BJ (cell line): Measurements from ENCODE around the gene KEL. TPM values are rescaled to one million over a fixed set of nuclear protein-coding genes. Genes with fewer than 3 reads are reported as not detected.

Source experiments
- CTCF ChIA-PET: fragments of 350-600 bp; formaldehyde crosslinking; extraction: SDS; loops from one replicate; lab custom pipeline; 2021; ENCODE audit warnings: antibody characterized with exemption, inconsistent platforms; lab: Yijun Ruan, JAX
- POLR2A ChIA-PET: fragments of 300-600 bp; sonication (Branson Sonifier 250); formaldehyde crosslinking; extraction: SDS; loops from one replicate; lab custom pipeline; 2021; ENCODE audit warnings: antibody characterized with exemption; lab: Charles Lee
- DNase-seq: peaks from one replicate; pipeline ENCODE4 v3.0.0-alpha.2; 2011; ENCODE audit warnings: low read depth
- H3K27me3 ChIP-seq: 2 replicates; pipeline ENCODE4 v1.6.0; 2011; ENCODE audit warnings: low read length; ENCODE audit not compliant: control insufficient read depth, insufficient read depth
- H3K36me3 ChIP-seq: 2 replicates; pipeline ENCODE4 v1.5.1; 2011; ENCODE audit warnings: low read length; ENCODE audit not compliant: control insufficient read depth, insufficient read depth
- H3K4me3 ChIP-seq: 2 replicates; pipeline ENCODE4 v1.5.1; 2011; ENCODE audit warnings: low read depth, mild to moderate bottlenecking, control low read depth, low read length
- polyA plus RNA-seq: library from polyadenylated mRNA; depleted of rRNA; stranded (reverse); fragments of >200 nt; gene quantifications from 2 replicates; pipeline ENCODE4 v1.2.3, GENCODE V29; 2011
- TF ChIP-seq, protein P1 (sequence below): IDR thresholded peaks from 2 replicates; pipeline ENCODE4 v1.5.1; 2011; ENCODE audit warnings: low read depth, mild to moderate bottlenecking, control low read depth, inconsistent platforms, low read length, moderate library complexity; ENCODE audit not compliant: insufficient read depth

The KEL gene
- polyA plus RNA-seq, 1 experiment: 0.31 TPM

DNA sequence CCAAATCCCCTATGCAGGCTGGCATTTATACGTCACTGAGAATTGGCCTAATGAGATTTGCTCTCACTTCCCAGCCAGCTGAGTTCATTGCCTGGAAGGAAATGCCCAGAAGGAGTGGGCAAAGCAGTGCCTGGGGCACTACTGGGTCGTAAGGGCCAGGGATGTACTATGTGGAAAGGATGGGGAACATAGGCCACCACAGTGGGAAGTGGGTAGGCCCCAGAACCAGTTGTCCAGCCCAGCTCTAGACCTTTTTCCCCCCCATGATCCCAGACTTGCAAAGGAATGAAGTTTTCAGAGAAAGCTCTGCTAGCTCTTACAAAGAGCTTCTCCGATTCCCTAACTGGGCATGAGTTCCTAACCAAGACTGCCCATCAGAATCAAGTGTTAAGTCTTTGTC is 42.5 kb downstream of the KEL start:
- Histone ChIP-seq H3K27me3 (no peaks in the 10 kb centered on the region), H3K36me3 (no peaks in the 10 kb centered on the region), H3K4me3 (no peak overlapping the region)
- TF ChIP-seq, protein P1, sequence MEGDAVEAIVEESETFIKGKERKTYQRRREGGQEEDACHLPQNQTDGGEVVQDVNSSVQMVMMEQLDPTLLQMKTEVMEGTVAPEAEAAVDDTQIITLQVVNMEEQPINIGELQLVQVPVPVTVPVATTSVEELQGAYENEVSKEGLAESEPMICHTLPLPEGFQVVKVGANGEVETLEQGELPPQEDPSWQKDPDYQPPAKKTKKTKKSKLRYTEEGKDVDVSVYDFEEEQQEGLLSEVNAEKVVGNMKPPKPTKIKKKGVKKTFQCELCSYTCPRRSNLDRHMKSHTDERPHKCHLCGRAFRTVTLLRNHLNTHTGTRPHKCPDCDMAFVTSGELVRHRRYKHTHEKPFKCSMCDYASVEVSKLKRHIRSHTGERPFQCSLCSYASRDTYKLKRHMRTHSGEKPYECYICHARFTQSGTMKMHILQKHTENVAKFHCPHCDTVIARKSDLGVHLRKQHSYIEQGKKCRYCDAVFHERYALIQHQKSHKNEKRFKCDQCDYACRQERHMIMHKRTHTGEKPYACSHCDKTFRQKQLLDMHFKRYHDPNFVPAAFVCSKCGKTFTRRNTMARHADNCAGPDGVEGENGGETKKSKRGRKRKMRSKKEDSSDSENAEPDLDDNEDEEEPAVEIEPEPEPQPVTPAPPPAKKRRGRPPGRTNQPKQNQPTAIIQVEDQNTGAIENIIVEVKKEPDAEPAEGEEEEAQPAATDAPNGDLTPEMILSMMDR: no peak
- ChIA-PET POLR2A (no interaction called here), CTCF (interaction anchor here (1.3 kb wide), 1 partner anchor 8 kb away, joined by 3 read pairs; no protein-coding TSS in a partner anchor)
- no peak for DNase-seq

DNA sequence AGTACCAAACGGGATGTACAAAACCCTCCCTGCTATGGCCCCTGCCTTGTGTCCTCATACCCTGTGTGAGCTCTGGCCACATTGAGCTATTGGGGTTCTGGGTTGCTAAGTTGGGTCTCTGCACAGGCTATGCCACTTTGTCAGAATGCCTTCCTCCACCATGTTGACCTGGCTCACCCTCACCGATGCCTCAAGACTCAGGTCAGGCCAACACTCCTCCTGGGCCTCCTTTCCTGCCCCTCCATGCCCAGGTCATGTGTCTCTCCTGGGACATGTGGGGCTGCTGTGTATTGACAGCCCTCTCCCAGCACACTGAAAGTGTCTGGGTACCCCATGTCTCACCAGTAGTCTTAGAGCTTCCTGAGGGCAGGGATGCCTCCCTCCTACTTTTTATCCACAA is 43.3 kb downstream of the KEL start:
- no peaks in the 10 kb centered on the region for H3K27me3 ChIP-seq
- TF ChIP-seq, protein P1: no peak
- CTCF ChIA-PET: interaction anchor here (1.3 kb wide), 1 partner anchor 9 kb away, joined by 3 read pairs; no protein-coding TSS in a partner anchor
- no peaks in the 10 kb centered on the region for H3K36me3 ChIP-seq
- POLR2A ChIA-PET: no interaction called here
- H3K4me3 ChIP-seq: no peak overlapping the region
- no peak for DNase-seq

DNA sequence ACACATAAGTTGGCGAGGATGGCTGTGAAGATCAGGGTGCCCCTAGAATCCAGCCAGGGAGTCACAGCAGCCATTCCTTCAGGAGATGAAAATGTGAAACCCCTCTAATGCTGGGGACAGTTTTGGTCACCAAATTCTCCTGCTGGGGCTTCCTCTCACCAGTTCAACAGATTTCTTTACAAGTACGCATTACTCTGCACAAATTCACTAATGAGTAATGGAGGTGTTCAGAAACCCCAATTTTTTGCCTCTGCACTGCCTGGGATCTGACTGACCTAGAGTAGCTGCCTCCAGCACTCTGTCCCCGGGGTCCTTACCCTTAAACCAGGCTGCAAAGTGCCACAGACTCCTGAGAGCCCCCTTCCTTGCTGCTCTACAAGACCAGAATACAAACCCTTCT is 44.7 kb downstream of the KEL start:
- CTCF ChIA-PET: no interaction called here
- Histone ChIP-seq H3K27me3 (no peaks in the 10 kb centered on the region), H3K36me3 (no peaks in the 10 kb centered on the region), H3K4me3 (no peak overlapping the region)
- POLR2A ChIA-PET: no interaction called here
- TF ChIP-seq, protein P1: no peak
- no peak for DNase-seq

DNA sequence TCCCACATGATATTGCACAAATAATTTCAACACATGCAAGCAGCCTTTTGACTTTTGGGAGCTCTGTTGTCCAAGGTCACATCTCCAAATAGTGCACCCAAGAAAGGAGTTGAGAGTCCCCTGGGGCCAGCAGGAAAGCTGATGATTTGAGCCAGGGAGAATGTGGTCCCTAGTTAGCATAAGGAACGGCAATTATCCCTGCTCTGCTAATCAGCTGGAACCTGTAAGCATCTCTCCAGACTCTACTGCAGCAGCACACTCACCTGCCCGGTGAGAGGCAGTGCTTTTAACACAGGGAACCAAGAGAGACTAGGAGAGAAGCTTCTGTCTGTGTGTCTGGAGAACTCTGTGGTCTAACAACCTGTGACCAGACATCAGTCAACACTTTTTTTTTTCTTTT is 45.7 kb downstream of the KEL start:
- no peaks in the 10 kb centered on the region for H3K27me3 ChIP-seq
- TF ChIP-seq, protein P1: no peak
- H3K36me3 ChIP-seq: no peaks in the 10 kb centered on the region
- H3K4me3 ChIP-seq: no peak overlapping the region
- POLR2A ChIA-PET: no interaction called here
- no peak for DNase-seq
- CTCF ChIA-PET: interaction anchor here (0.6 kb wide), 1 partner anchor 574 kb away, joined by 3 read pairs; no protein-coding TSS in a partner anchor

DNA sequence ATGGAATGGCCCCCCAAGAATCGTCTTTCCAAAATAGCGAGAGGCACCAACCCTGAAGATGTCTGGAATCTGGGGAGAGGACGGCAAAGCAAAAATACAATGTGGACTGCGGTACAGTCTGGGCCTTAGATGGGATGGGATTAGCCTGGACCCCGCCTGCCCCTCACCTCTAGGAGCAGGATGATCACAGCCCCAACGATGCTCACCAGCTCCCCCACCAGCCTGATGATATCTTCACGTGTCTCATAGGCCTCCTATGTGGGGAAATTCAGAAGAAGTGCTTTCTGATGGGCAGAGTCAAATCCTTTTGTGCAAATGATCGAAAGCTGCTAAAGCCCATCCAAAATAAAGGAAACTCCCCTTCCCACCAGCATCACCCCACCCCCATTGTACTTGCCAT is 46.8 kb downstream of the KEL start:
- POLR2A ChIA-PET: no interaction called here
- TF ChIP-seq, protein P1: no peak
- DNase-seq: no peak
- CTCF ChIA-PET: interaction anchor here (0.6 kb wide), 1 partner anchor 13 kb away, joined by 3 read pairs; no protein-coding TSS in a partner anchor
- no peaks in the 10 kb centered on the region for H3K27me3 ChIP-seq
- no peaks in the 10 kb centered on the region for H3K36me3 ChIP-seq
- H3K4me3 ChIP-seq: no peak overlapping the region
